Activated CD4-positive, alpha-beta T cell treated with anti-CD3 and anti-CD28 coated beads, Interleukin-2, amount 10 ng/mL, durations not matched to agents 24 days and 14 days (primary cell): Measurements from ENCODE around the gene CPED1. TPM values are rescaled to one million over a fixed set of nuclear protein-coding genes. Genes with fewer than 3 reads are reported as not detected.

Source experiments
- DNase-seq: peaks from one replicate; pipeline ENCODE4 v3.0.0; 2022
- H3K27ac Mint-ChIP-seq: one replicate; pipeline ENCODE4 v1.8.0; 2022; ENCODE audit warnings: mild to moderate bottlenecking, mixed read lengths
- H3K27me3 Mint-ChIP-seq: one replicate; pipeline ENCODE4 v1.8.0; 2022; ENCODE audit warnings: mixed read lengths
- H3K36me3 Mint-ChIP-seq: one replicate; pipeline ENCODE4 v1.8.0; 2022; ENCODE audit warnings: low read depth, mild to moderate bottlenecking, mixed read lengths
- H3K4me1 Mint-ChIP-seq: one replicate; pipeline ENCODE4 v1.8.0; 2021; ENCODE audit warnings: mixed read lengths
- H3K4me3 Mint-ChIP-seq: one replicate; pipeline ENCODE4 v1.8.0; 2022; ENCODE audit warnings: mild to moderate bottlenecking, moderate library complexity, mixed read lengths
- H3K9me3 Mint-ChIP-seq: one replicate; pipeline ENCODE4 v1.8.0; 2021; ENCODE audit warnings: mixed read lengths
- intact Hi-C: fragments of 100-400 bp; cut with micrococcal nuclease; formaldehyde crosslinking; loops from one replicate; pipeline ENCODE4 v1.15.1; 2023
- total RNA-seq: library from RNA; stranded (reverse); gene quantifications from 2 replicates; pipeline ENCODE4 v1.2.3, GENCODE V29; 2022

Gene CPED1
- total RNA-seq, 1 donor from 2014 or later = not detected

DNA sequence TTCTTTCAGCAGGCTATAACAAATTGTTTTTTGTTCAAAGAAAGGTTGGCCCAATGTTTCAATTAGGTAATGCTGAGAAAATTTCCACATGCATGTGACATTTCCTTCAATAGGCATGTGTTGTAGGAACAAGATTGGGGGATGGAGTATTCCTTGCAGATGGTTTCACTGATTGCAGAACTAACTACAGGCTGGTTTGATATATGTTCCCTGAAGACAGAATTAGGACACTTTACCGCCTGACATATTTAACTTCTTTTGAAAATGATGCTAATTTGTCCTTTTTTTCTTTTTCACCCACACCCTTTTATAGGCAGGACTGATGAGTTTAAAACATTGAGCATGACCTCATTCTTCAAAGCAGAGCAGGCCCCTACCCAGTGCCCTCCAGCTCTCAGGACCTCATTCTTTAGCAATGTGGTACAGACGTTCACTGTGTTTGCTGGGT is 163.3 kb downstream of the CPED1 start:
- intact Hi-C loops = no loop called here
- no peak for DNase-seq
- Mint-ChIP-seq H3K4me1 (no peaks in the 10 kb centered on the region), H3K27me3 (peaks cover 2% of the 10 kb centered on the region), H3K27ac (no peak overlapping the region), H3K36me3 (no peaks in the 10 kb centered on the region), H3K4me3 (no peak overlapping the region), H3K9me3 (no peaks in the 10 kb centered on the region)

- Mint-ChIP-seq H3K9me3 (no peaks in the 10 kb centered on the region), H3K27ac (no peak overlapping the region), H3K4me3 (no peak overlapping the region), H3K27me3 (no peaks in the 10 kb centered on the region), H3K4me1 (no peaks in the 10 kb centered on the region), H3K36me3 (no peaks in the 10 kb centered on the region)
- intact Hi-C loops = no loop called here
- DNase-seq = no peak
Observed at GRCh38 chr7:121153411-121153810, 164.9 kb downstream of the CPED1 start.

GRCh38 chr7:121153995-121154394 is 165.5 kb downstream of the CPED1 start:
- H3K4me3 Mint-ChIP-seq = no peak overlapping the region
- intact Hi-C loops = no loop called here
- H3K4me1 Mint-ChIP-seq = no peaks in the 10 kb centered on the region
- no peak for DNase-seq
- no peaks in the 10 kb centered on the region for H3K9me3 Mint-ChIP-seq
- H3K27ac Mint-ChIP-seq = no peak overlapping the region
- no peaks in the 10 kb centered on the region for H3K36me3 Mint-ChIP-seq
- no peaks in the 10 kb centered on the region for H3K27me3 Mint-ChIP-seq

DNA sequence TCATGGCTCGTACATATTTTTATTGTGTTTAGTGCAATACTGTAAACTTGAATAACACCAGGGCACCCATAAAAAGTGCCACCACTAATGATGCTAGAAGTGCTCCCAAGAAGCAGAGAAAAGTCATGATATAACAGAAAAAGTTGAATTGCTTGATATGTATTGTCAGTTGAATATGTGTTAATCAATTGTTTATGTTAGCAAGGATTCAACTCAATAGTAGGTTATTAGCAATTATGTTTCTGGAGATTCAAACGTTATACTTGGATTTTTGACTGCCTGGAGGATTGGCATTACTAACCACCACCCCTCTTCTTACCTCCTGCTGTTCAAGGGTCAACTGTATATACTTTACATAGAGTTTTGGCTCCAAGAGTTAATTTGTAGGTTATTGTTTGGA is 168.3 kb downstream of the CPED1 start:
- Mint-ChIP-seq H3K27ac (no peak overlapping the region), H3K27me3 (peaks cover 2% of the 10 kb centered on the region), H3K4me3 (no peak overlapping the region), H3K4me1 (no peaks in the 10 kb centered on the region), H3K9me3 (no peaks in the 10 kb centered on the region), H3K36me3 (no peaks in the 10 kb centered on the region)
- intact Hi-C loops = no loop called here
- no peak for DNase-seq

DNA sequence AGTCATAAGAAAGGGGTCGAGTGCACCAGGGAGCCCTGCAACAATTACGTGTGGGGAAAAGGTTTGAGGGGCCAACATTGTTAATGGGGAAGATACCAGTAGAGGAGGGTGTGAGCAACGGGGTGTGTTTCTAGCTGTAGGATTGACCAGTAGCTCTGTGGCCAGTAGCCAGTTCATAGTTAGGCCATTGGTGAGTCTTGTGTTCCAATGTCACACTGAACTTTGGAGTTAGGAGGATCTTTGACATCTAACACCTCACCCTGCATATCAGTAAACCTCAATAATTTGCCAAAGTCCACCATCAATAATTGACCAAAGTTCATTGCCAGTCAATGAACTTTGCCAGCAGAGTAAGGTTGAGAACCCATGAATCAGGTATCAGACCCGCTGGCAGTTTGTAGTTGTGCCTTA is 168.8 kb downstream of the CPED1 start:
- Mint-ChIP-seq H3K36me3 (no peaks in the 10 kb centered on the region), H3K4me1 (no peaks in the 10 kb centered on the region), H3K27ac (no peak overlapping the region), H3K9me3 (no peaks in the 10 kb centered on the region), H3K4me3 (no peak overlapping the region), H3K27me3 (peaks cover 2% of the 10 kb centered on the region)
- intact Hi-C loops = no loop called here
- no peak for DNase-seq

DNA sequence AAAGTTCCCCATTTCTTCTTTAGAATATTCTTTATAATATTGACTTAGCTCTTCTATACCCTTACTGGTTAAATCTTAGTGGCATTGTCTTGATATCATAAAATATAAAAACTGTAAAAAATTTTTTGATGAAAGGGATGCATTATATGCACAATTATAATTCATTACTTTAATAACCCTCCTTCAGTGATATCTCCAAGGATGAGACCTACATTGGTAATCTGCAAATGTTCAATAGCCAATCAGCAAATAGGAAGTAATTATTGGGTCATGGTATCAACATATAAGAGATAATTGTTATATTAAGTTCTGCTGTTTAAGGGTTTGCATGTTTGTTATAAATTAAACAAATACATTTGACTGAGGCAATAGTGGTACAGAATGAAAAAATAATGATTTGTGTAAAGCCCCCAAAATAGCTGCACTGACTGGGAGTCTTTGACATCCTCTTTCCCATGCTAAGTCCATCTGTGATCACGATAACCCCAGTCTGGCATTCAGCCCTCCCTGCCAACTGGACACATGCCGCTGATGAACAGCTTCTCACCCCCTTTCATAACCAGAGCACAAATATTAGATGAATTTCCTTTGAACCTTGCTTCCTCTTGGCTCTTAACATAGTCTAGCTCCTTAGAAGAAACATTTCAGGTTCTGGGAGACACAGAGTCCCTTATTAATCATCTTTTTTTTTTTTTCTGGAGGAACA is 169.5 kb downstream of the CPED1 start:
- Mint-ChIP-seq H3K27me3 (peaks cover 4% of the 10 kb centered on the region), H3K4me1 (no peaks in the 10 kb centered on the region), H3K4me3 (no peak overlapping the region), H3K36me3 (no peaks in the 10 kb centered on the region), H3K27ac (no peak overlapping the region), H3K9me3 (no peaks in the 10 kb centered on the region)
- intact Hi-C loops = no loop called here
- DNase-seq = no peak

- DNase-seq = no peak
- Mint-ChIP-seq H3K27me3 (peaks cover 4% of the 10 kb centered on the region), H3K4me3 (no peak overlapping the region), H3K27ac (no peak overlapping the region), H3K4me1 (no peaks in the 10 kb centered on the region), H3K36me3 (no peaks in the 10 kb centered on the region), H3K9me3 (no peaks in the 10 kb centered on the region)
- intact Hi-C loops = no loop called here
Observed at GRCh38 chr7:121158665-121159064, 170.2 kb downstream of the CPED1 start.

GRCh38 chr7:121159553-121159952 is 171.0 kb downstream of the CPED1 start:
- DNase-seq = no peak
- Mint-ChIP-seq H3K27ac (no peak overlapping the region), H3K4me3 (no peak overlapping the region), H3K27me3 (peaks cover 4% of the 10 kb centered on the region), H3K36me3 (no peaks in the 10 kb centered on the region), H3K4me1 (no peaks in the 10 kb centered on the region), H3K9me3 (no peaks in the 10 kb centered on the region)
- intact Hi-C loops = no loop called here

DNA sequence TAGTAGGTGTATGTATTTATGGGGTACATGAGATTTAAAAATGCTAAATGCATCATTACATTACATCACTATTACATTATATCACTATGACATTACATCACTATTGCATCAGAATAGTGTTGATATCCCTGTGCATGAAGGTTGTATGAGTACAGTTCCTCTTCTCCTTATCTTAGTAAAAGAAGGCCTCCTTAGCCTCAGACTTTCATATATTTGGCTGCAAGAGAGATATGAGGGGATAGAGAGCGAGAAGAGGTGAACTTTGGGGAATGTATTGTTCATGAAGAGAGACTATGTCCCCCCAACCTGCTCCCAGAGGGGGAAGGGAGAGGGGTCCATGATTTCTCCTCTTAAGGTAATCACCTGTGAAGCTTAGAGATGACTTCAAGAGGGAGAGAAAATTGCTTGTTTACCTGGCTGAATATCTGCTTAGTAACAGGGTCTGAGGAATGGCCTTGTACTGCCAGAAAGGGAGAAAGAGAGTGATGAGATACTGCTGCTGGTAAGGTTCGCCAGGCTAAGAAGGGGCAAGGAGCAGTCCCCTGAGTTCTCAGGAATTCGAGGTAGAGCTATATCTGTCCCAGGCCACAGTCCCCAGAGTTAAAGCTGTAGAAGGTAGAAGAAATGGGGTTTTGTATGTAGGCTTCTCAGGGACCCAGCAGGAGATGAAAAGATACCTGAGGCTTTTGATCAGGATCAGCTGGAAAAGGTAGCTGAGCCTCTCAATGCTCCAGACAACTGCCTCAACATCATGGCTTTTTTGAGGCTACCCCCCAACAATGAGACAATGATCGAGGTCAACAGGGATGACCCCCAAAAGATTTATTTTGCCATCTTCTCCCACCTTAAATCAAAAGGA is 171.9 kb downstream of the CPED1 start:
- Mint-ChIP-seq H3K27me3 (peaks cover 4% of the 10 kb centered on the region), H3K9me3 (no peaks in the 10 kb centered on the region), H3K4me1 (no peaks in the 10 kb centered on the region), H3K36me3 (no peaks in the 10 kb centered on the region), H3K27ac (no peak overlapping the region), H3K4me3 (no peak overlapping the region)
- intact Hi-C loops = no loop called here
- no peak for DNase-seq

DNA sequence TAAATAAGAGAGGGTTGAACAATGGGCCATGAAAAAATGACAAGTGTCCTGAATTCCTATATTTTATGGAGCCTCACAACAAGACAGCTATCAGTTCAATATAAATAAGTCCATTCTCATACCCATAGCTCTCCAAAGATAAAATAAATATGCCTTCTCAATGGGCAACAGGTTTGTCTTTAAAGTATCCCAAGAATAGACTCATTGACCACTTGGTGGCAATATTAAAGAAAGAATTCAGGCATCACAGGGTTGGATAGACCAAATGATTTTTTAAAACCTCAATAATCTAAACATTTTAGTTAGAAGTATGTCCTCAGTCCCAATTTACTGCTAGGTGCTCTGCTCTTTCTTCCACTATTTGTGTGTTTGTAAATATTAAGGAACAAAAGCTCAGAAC is 175.2 kb downstream of the CPED1 start:
- H3K4me3 Mint-ChIP-seq = no peak overlapping the region
- DNase-seq = no peak
- intact Hi-C loops = no loop called here
- no peak overlapping the region for H3K27ac Mint-ChIP-seq
- H3K4me1 Mint-ChIP-seq = no peaks in the 10 kb centered on the region
- no peaks in the 10 kb centered on the region for H3K9me3 Mint-ChIP-seq
- H3K27me3 Mint-ChIP-seq = peaks cover 4% of the 10 kb centered on the region
- no peaks in the 10 kb centered on the region for H3K36me3 Mint-ChIP-seq

DNA sequence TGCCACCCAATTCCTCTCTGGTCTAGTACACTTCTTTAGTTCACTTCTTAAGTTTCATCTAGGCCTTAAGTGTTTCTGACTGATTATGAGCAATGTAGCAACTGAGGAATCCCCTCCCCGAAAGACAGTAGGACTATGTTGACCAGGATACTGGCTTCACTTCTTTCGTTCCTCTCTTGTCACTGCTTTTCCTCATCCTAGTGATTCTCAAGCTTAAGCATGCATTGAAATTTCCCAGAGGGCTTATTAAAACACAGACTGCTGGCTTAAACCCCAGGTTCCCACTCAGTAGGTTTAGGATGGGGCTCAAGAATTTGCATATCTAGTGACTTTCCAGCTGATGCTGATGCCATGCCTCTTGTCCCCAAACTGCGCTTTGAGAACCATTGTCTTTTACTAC is 175.7 kb downstream of the CPED1 start:
- no peaks in the 10 kb centered on the region for H3K4me1 Mint-ChIP-seq
- peaks cover 3% of the 10 kb centered on the region for H3K27me3 Mint-ChIP-seq
- H3K4me3 Mint-ChIP-seq = no peak overlapping the region
- no peaks in the 10 kb centered on the region for H3K9me3 Mint-ChIP-seq
- intact Hi-C loops = no loop called here
- no peak for DNase-seq
- no peaks in the 10 kb centered on the region for H3K36me3 Mint-ChIP-seq
- H3K27ac Mint-ChIP-seq = no peak overlapping the region

- Mint-ChIP-seq H3K4me3 (no peak overlapping the region), H3K27me3 (peaks cover 5% of the 10 kb centered on the region), H3K27ac (no peak overlapping the region), H3K36me3 (no peaks in the 10 kb centered on the region), H3K4me1 (no peaks in the 10 kb centered on the region), H3K9me3 (no peaks in the 10 kb centered on the region)
- intact Hi-C loops = no loop called here
- DNase-seq = no peak
Observed at GRCh38 chr7:121166916-121167315, 178.4 kb downstream of the CPED1 start.

GRCh38 chr7:121167971-121168370 is 179.5 kb downstream of the CPED1 start:
- DNase-seq = no peak
- Mint-ChIP-seq H3K36me3 (no peaks in the 10 kb centered on the region), H3K27ac (no peak overlapping the region), H3K27me3 (peaks cover 2% of the 10 kb centered on the region), H3K4me3 (no peak overlapping the region), H3K4me1 (no peaks in the 10 kb centered on the region), H3K9me3 (no peaks in the 10 kb centered on the region)
- intact Hi-C loops = no loop called here

DNA sequence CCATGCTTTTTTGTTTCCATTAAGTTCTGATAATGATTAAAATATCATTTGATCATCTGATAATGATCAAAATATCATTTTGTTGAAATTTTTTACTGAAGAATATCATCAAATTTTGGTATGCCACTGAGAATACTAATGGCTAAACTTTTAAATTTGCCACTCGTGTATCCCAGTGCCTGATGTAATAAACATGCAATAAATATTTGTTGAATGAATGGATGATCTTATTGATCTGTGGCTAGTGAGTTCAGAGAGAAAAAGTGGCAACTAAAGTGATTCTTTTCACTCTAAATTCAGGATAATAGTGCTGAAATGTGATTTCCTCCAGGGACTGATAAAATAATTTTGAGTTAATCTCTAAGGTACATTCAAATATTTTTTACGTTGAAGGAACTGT is 181.0 kb downstream of the CPED1 start:
- DNase-seq = no peak
- H3K4me3 Mint-ChIP-seq = no peak overlapping the region
- intact Hi-C loops = no loop called here
- H3K9me3 Mint-ChIP-seq = no peaks in the 10 kb centered on the region
- H3K4me1 Mint-ChIP-seq = no peaks in the 10 kb centered on the region
- H3K27me3 Mint-ChIP-seq = peaks cover 9% of the 10 kb centered on the region
- no peaks in the 10 kb centered on the region for H3K36me3 Mint-ChIP-seq
- H3K27ac Mint-ChIP-seq = no peak overlapping the region
